ENCODE data around the gene NEUROD2.
A peak's percentile ranks its signal among the peaks of the same experiment; 100 is the strongest.

Gene NEUROD2

GRCh38 chr17:39642291-39643074, 34.8 kb upstream of the NEUROD2 start:
- Histone ChIP-seq H3K4me1 (ENCODE audit: control insufficient read depth, insufficient read depth, low read length) (peaks cover 25% of the 10 kb centered on the region), H3K27ac (ENCODE audit: extremely low read depth, low read depth, low read length) (no peak overlapping the region), H3K4me3 (ENCODE audit: low read depth, low read length) (no peak overlapping the region), H3K36me3 (ENCODE audit: control insufficient read depth in 2 of 2, insufficient read depth in 1 of 2, low read length in 2 of 2) (no peaks in the 10 kb centered on the region), H3K9me3 (ENCODE audit: control insufficient read depth, insufficient read depth, low read depth, low read length) (no peaks in the 10 kb centered on the region)
- ChIA-PET CTCF (interaction anchor here (0.7 to 14.6 kb wide), 8 partner anchors 7 to 372 kb away, joined by 3 to 311 read pairs (median 3); no protein-coding TSS in a partner anchor), POLR2A (interaction anchor here (0.6 to 2.0 kb wide), 3 partner anchors 11 to 271 kb away, joined by 3 to 6 read pairs (median 4); no protein-coding TSS in a partner anchor)
- TF ChIP-seq ZNF623 (tag by site-specific recombination; IDR thresholded peaks at IDR 0.05) (peak; percentile 99), GFI1B (tag by site-specific recombination; IDR thresholded peaks at IDR 0.05) (no peak)

GRCh38 chr17:39641883-39642282, 34.2 kb upstream of the NEUROD2 start:
- no peak for TF ChIP-seq ZBTB1 (tag by site-specific recombination; IDR thresholded peaks at IDR 0.05)
- no peak for TF ChIP-seq ZBTB44 (tag by site-specific recombination; IDR thresholded peaks at IDR 0.05)
- no peak for TF ChIP-seq ZNF518A (tag by site-specific recombination; conservative IDR thresholded peaks at IDR 0.05; ENCODE audit: low read depth)
- no peak for TF ChIP-seq ZNF830 (tag by site-specific recombination; IDR thresholded peaks at IDR 0.05; ENCODE audit: low read depth)
- no peak for TF ChIP-seq SETDB1 (IDR thresholded peaks at IDR 0.05; ENCODE audit: insufficient read length, low read length)
- no peak for TF ChIP-seq ZNF561 (tag by site-specific recombination; IDR thresholded peaks at IDR 0.05; ENCODE audit: borderline replicate concordance)
- TF ChIP-seq ZFP3 (tag by site-specific recombination; IDR thresholded peaks at IDR 0.05; ENCODE audit: low read depth): no peak
- TF ChIP-seq INSM2 (tag by site-specific recombination; IDR thresholded peaks at IDR 0.05): no peak
- TF ChIP-seq ZNF433 (tag by site-specific recombination; IDR thresholded peaks at IDR 0.05; ENCODE audit: low read depth): no peak
- no peak for TF ChIP-seq GLI4 (tag by site-specific recombination; IDR thresholded peaks at IDR 0.05)
- TF ChIP-seq ZNF677 (tag by site-specific recombination; IDR thresholded peaks at IDR 0.05): no peak
- TF ChIP-seq ZNF585B (tag by site-specific recombination; IDR thresholded peaks at IDR 0.05): no peak
- no peak for TF ChIP-seq ZNF626 (tag by site-specific recombination; IDR thresholded peaks at IDR 0.05)
- no peak for TF ChIP-seq ZNF280D (tag by site-specific recombination; IDR thresholded peaks at IDR 0.05)
- TF ChIP-seq SP3 (tag by site-specific recombination; IDR thresholded peaks at IDR 0.05): no peak
- Histone ChIP-seq H3K9me3 (ENCODE audit: control insufficient read depth, insufficient read depth, low read depth, low read length) (no peaks in the 10 kb centered on the region), H3K4me3 (ENCODE audit: low read depth, low read length) (no peak overlapping the region), H3K4me1 (ENCODE audit: control insufficient read depth, insufficient read depth, low read length) (peaks cover 25% of the 10 kb centered on the region), H3K27ac (ENCODE audit: extremely low read depth, low read depth, low read length) (no peak overlapping the region), H3K36me3 (ENCODE audit: control insufficient read depth in 2 of 2, insufficient read depth in 1 of 2, low read length in 2 of 2) (no peaks in the 10 kb centered on the region)
- ChIA-PET POLR2A (interaction anchor here (0.6 kb wide), 1 partner anchor 271 kb away, joined by 4 read pairs; no protein-coding TSS in a partner anchor), CTCF (interaction anchor here (0.7 to 14.6 kb wide), 3 partner anchors 9 to 20 kb away, joined by 3 to 311 read pairs (median 126); no protein-coding TSS in a partner anchor)

All from HEK293 (cell line).